ENCODE results near the gene SHC3. TPM values are rescaled to one million over a fixed set of nuclear protein-coding genes. Genes with fewer than 3 reads are reported as not detected.
A peak's percentile ranks its signal among the peaks of the same experiment; 100 is the strongest.

SHC3 gene
- 0.83 TPM for total RNA-seq (ENCODE audit: unreplicated experiment)
- long read RNA-seq: 0 reads

- Mint-ChIP-seq H3K27me3 (ENCODE audit: unreplicated experiment) (peaks cover 13% of the 10 kb centered on the region), H3K4me3 (ENCODE audit: unreplicated experiment) (peak within 1 kb of the TSS; percentile 91), H3K36me3 (ENCODE audit: unreplicated experiment) (no peaks in the 10 kb centered on the region), H3K4me1 (ENCODE audit: low read depth, unreplicated experiment) (peaks cover 24% of the 10 kb centered on the region), H3K27ac (ENCODE audit: unreplicated experiment) (peak within 1 kb of the TSS; percentile 45), H3K9me3 (ENCODE audit: unreplicated experiment) (peaks cover 6% of the 10 kb centered on the region)
- TF ChIP-seq, protein P1, sequence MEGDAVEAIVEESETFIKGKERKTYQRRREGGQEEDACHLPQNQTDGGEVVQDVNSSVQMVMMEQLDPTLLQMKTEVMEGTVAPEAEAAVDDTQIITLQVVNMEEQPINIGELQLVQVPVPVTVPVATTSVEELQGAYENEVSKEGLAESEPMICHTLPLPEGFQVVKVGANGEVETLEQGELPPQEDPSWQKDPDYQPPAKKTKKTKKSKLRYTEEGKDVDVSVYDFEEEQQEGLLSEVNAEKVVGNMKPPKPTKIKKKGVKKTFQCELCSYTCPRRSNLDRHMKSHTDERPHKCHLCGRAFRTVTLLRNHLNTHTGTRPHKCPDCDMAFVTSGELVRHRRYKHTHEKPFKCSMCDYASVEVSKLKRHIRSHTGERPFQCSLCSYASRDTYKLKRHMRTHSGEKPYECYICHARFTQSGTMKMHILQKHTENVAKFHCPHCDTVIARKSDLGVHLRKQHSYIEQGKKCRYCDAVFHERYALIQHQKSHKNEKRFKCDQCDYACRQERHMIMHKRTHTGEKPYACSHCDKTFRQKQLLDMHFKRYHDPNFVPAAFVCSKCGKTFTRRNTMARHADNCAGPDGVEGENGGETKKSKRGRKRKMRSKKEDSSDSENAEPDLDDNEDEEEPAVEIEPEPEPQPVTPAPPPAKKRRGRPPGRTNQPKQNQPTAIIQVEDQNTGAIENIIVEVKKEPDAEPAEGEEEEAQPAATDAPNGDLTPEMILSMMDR (IDR thresholded peaks at IDR 0.05; ENCODE audit: partially characterized antibody, unreplicated experiment): no peak
- peak; percentile 57 for DNase-seq
Measured at GRCh38 chr9:89177944-89178829, at the start of gene SHC3. Gene SHC3, minus strand, starts transcription at chr9:89178818. Its CDS starts 358 bp downstream, at chr9:89178460.

GRCh38 chr9:89225991-89226471 is 47.4 kb upstream of the SHC3 start:
- Mint-ChIP-seq H3K9me3 (ENCODE audit: unreplicated experiment) (no peaks in the 10 kb centered on the region), H3K27me3 (ENCODE audit: unreplicated experiment) (no peaks in the 10 kb centered on the region), H3K36me3 (ENCODE audit: unreplicated experiment) (peaks cover 4% of the 10 kb centered on the region), H3K4me1 (ENCODE audit: low read depth, unreplicated experiment) (peaks cover 6% of the 10 kb centered on the region), H3K4me3 (ENCODE audit: unreplicated experiment) (peak overlapping the region; percentile 30), H3K27ac (ENCODE audit: unreplicated experiment) (peak overlapping the region; percentile 15)
- TF ChIP-seq, protein P1 (IDR thresholded peaks at IDR 0.05; ENCODE audit: partially characterized antibody, unreplicated experiment): no peak
- DNase-seq: peak; percentile 45

GRCh38 chr9:89225587-89225986 is 47.0 kb upstream of the SHC3 start:
- H3K27ac Mint-ChIP-seq (ENCODE audit: unreplicated experiment): no peak overlapping the region
- no peak overlapping the region for H3K4me3 Mint-ChIP-seq (ENCODE audit: unreplicated experiment)
- DNase-seq: no peak

DNA sequence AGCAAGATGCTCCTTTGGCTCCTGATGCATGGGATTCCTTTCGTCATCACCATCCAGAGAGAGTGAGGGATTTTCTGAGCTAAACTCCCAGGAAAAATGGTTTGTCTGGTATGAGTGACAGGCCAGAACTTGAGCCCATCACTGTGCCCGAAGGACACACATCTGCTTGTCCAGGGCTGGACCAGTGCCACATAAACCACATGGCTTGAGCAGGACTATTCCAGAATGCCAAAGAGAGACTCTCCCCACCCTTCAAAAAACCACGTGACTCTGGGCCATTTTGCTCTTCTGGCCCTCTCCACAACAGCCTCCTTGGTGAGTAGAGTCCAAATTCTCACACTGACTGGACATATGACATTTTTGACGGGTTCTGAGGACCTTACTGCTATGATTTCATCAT is 46.4 kb upstream of the SHC3 start:
- TF ChIP-seq, protein P1 (IDR thresholded peaks at IDR 0.05; ENCODE audit: partially characterized antibody, unreplicated experiment): no peak
- Mint-ChIP-seq H3K4me1 (ENCODE audit: low read depth, unreplicated experiment) (peaks cover 6% of the 10 kb centered on the region), H3K36me3 (ENCODE audit: unreplicated experiment) (peaks cover 4% of the 10 kb centered on the region), H3K27ac (ENCODE audit: unreplicated experiment) (no peak overlapping the region), H3K27me3 (ENCODE audit: unreplicated experiment) (no peaks in the 10 kb centered on the region), H3K4me3 (ENCODE audit: unreplicated experiment) (no peak overlapping the region), H3K9me3 (ENCODE audit: unreplicated experiment) (no peaks in the 10 kb centered on the region)
- DNase-seq: no peak

More at GRCh38 chr9:89225587-89225986, 47.0 kb upstream of the SHC3 start:
- peaks cover 4% of the 10 kb centered on the region for H3K36me3 Mint-ChIP-seq (ENCODE audit: unreplicated experiment)
- no peaks in the 10 kb centered on the region for H3K27me3 Mint-ChIP-seq (ENCODE audit: unreplicated experiment)
- TF ChIP-seq, protein P1 (IDR thresholded peaks at IDR 0.05; ENCODE audit: partially characterized antibody, unreplicated experiment): no peak
- H3K9me3 Mint-ChIP-seq (ENCODE audit: unreplicated experiment): no peaks in the 10 kb centered on the region
- H3K4me1 Mint-ChIP-seq (ENCODE audit: low read depth, unreplicated experiment): peaks cover 6% of the 10 kb centered on the region

GRCh38 chr9:89224633-89225032 is 46.0 kb upstream of the SHC3 start:
- DNase-seq: no peak
- H3K9me3 Mint-ChIP-seq (ENCODE audit: unreplicated experiment): no peaks in the 10 kb centered on the region
- H3K4me3 Mint-ChIP-seq (ENCODE audit: unreplicated experiment): no peak overlapping the region
- H3K27ac Mint-ChIP-seq (ENCODE audit: unreplicated experiment): no peak overlapping the region
- no peaks in the 10 kb centered on the region for H3K27me3 Mint-ChIP-seq (ENCODE audit: unreplicated experiment)
- H3K36me3 Mint-ChIP-seq (ENCODE audit: unreplicated experiment): peaks cover 4% of the 10 kb centered on the region
- TF ChIP-seq, protein P1 (IDR thresholded peaks at IDR 0.05; ENCODE audit: partially characterized antibody, unreplicated experiment): no peak
- peaks cover 6% of the 10 kb centered on the region for H3K4me1 Mint-ChIP-seq (ENCODE audit: low read depth, unreplicated experiment)

Measured in glutamatergic neuron (in vitro differentiated cells).